Endometrium (tissue), 2 donors: ENCODE data around the gene ST8SIA6.
"Not testable (repeated sequence)": the region's sequence is repeated elsewhere in the genome, so short reads cannot be mapped to it uniquely, and the experiment has no call there.

Source experiments
- FAIRE-seq: peaks from 2 replicates; lab custom pipeline; 2012; peaks lifted over from hg19 to GRCh38; lab: Jason Lieb, UNC
- donor health status: control.
- donor health status: control.

The ST8SIA6 gene

GRCh38 chr10:17454161-17455014 is at the start of gene ST8SIA6:
Gene ST8SIA6, minus strand, starts transcription at chr10:17454595. Its CDS starts 340 bp downstream, at chr10:17454255.
- no peak for FAIRE-seq

GRCh38 chr10:17503795-17504194 is 49.4 kb upstream of the ST8SIA6 start:
- no peak for FAIRE-seq

- FAIRE-seq = no peak
Measured at GRCh38 chr10:17502814-17503213, 48.4 kb upstream of the ST8SIA6 start.

GRCh38 chr10:17499014-17499413 is 44.6 kb upstream of the ST8SIA6 start:
- FAIRE-seq = not testable (repeated sequence)

- no peak for FAIRE-seq
Measured at GRCh38 chr10:17497446-17498030, 43.1 kb upstream of the ST8SIA6 start.

GRCh38 chr10:17494626-17495260 is 40.3 kb upstream of the ST8SIA6 start:
- no peak for FAIRE-seq

GRCh38 chr10:17488848-17489247 is 34.5 kb upstream of the ST8SIA6 start:
- FAIRE-seq = no peak

GRCh38 chr10:17483079-17483478 is 28.7 kb upstream of the ST8SIA6 start:
- no peak for FAIRE-seq

GRCh38 chr10:17479822-17480221 is 25.4 kb upstream of the ST8SIA6 start:
- FAIRE-seq = no peak

- no peak for FAIRE-seq
Measured at GRCh38 chr10:17479015-17479615, 24.7 kb upstream of the ST8SIA6 start.

GRCh38 chr10:17476073-17476472 is 21.7 kb upstream of the ST8SIA6 start:
- no peak for FAIRE-seq

GRCh38 chr10:17475661-17476060 is 21.3 kb upstream of the ST8SIA6 start:
- FAIRE-seq = no peak

GRCh38 chr10:17474595-17475323 is 20.4 kb upstream of the ST8SIA6 start:
- no peak for FAIRE-seq

GRCh38 chr10:17473228-17473950 is 19.0 kb upstream of the ST8SIA6 start:
- FAIRE-seq = no peak

GRCh38 chr10:17472481-17473227 is 18.3 kb upstream of the ST8SIA6 start:
- FAIRE-seq = no peak

- FAIRE-seq = no peak
Measured at GRCh38 chr10:17470246-17470645, 15.9 kb upstream of the ST8SIA6 start.

GRCh38 chr10:17465328-17466125 is 11.1 kb upstream of the ST8SIA6 start:
- no peak for FAIRE-seq

GRCh38 chr10:17464545-17464944 is 10.2 kb upstream of the ST8SIA6 start:
- FAIRE-seq = no peak

- no peak for FAIRE-seq
Measured at GRCh38 chr10:17460756-17461155, 6.4 kb upstream of the ST8SIA6 start.

- no peak for FAIRE-seq
Measured at GRCh38 chr10:17457083-17457482, 2.7 kb upstream of the ST8SIA6 start.
